HEK293 (cell line): ENCODE results near the gene PACS2.
"Not testable (repeated sequence)": the region's sequence is repeated elsewhere in the genome, so short reads cannot be mapped to it uniquely, and the experiment has no call there.

Experiments
- CTCF ChIA-PET: fragments of 350-600 bp; formaldehyde crosslinking; extraction: SDS; loops from one replicate; lab custom pipeline; 2021; ENCODE audit warnings: antibody characterized with exemption; lab: Yijun Ruan, JAX
- POLR2A ChIA-PET: fragments of 300-600 bp; formaldehyde crosslinking; extraction: SDS; loops from one replicate; lab custom pipeline; 2020; ENCODE audit warnings: antibody characterized with exemption, inconsistent platforms; lab: Yijun Ruan, JAX
- H3K27ac ChIP-seq: fragments of 200-500 bp; sonication (Bioruptor generic); 2 replicates; pipeline ENCODE4 v1.5.1; 2014; ENCODE audit warnings: low read depth, low read length, control low read depth, inconsistent platforms; ENCODE audit errors: extremely low read depth
- H3K36me3 ChIP-seq, 2 experiments: fragments of 200-500 bp in 1 of 2; sonication (Bioruptor generic) in 1 of 2; 1 replicate in 1 of 2; 2 replicates in 1 of 2; pipeline ENCODE4 v1.5.1; 2014 to 2017; ENCODE audit warnings: inconsistent platforms in 2 of 2, low read length in 2 of 2; ENCODE audit not compliant: control insufficient read depth in 2 of 2, insufficient read depth in 1 of 2
- H3K4me1 ChIP-seq: fragments of 200-500 bp; sonication (Bioruptor generic); 2 replicates; pipeline ENCODE4 v1.5.1; 2014; ENCODE audit warnings: mild to moderate bottlenecking, low read length, inconsistent platforms; ENCODE audit not compliant: control insufficient read depth, insufficient read depth
- H3K4me3 ChIP-seq: 2 replicates; pipeline ENCODE4 v1.5.1; 2011; ENCODE audit warnings: low read depth, mild to moderate bottlenecking, control low read depth, low read length, moderate library complexity
- H3K9me3 ChIP-seq: fragments of 200-500 bp; sonication (Bioruptor generic); 2 replicates; pipeline ENCODE4 v1.5.1; 2014; ENCODE audit warnings: low read depth, low read length, inconsistent platforms; ENCODE audit not compliant: control insufficient read depth, insufficient read depth
- BCL6B ChIP-seq: fragments of 450-650 bp; formaldehyde crosslinking; IDR thresholded peaks from 2 replicates; pipeline ENCODE4 v1.5.1; 2017; ENCODE audit warnings: missing biosample characterization, missing genetic modification characterization
- EGR2 ChIP-seq: fragments of 450-650 bp; formaldehyde crosslinking; IDR thresholded peaks from 2 replicates; pipeline ENCODE4 v1.5.1; 2016; ENCODE audit warnings: low read depth, missing biosample characterization, missing genetic modification characterization
- GLI4 ChIP-seq: fragments of 450-650 bp; formaldehyde crosslinking; IDR thresholded peaks from 2 replicates; pipeline ENCODE4 v1.5.1; 2016; ENCODE audit warnings: missing biosample characterization, missing genetic modification characterization
- IKZF3 ChIP-seq: fragments of 450-650 bp; IDR thresholded peaks from 2 replicates; pipeline ENCODE4 v1.5.0; 2018; ENCODE audit warnings: missing biosample characterization, mild to moderate bottlenecking, missing genetic modification characterization, moderate library complexity
- KLF1 ChIP-seq: fragments of 450-650 bp; formaldehyde crosslinking; IDR thresholded peaks from 2 replicates; pipeline ENCODE4 v1.5.1; 2016; ENCODE audit warnings: missing biosample characterization, missing genetic modification characterization
- KLF9 ChIP-seq: fragments of 450-650 bp; formaldehyde crosslinking; IDR thresholded peaks from 2 replicates; pipeline ENCODE4 v1.5.1; 2016; ENCODE audit warnings: missing biosample characterization, missing genetic modification characterization, low read depth
- PATZ1 ChIP-seq: fragments of 450-650 bp; formaldehyde crosslinking; IDR thresholded peaks from 2 replicates; pipeline ENCODE4 v1.5.1; 2016; ENCODE audit warnings: missing biosample characterization, missing genetic modification characterization
- SP2 ChIP-seq: fragments of 450-650 bp; formaldehyde crosslinking; IDR thresholded peaks from 2 replicates; pipeline ENCODE4 v1.5.1; 2016; ENCODE audit warnings: missing biosample characterization, missing genetic modification characterization
- SP7 ChIP-seq: fragments of 450-650 bp; formaldehyde crosslinking; IDR thresholded peaks from 2 replicates; pipeline ENCODE4 v1.5.1; 2016; ENCODE audit warnings: missing biosample characterization, missing genetic modification characterization
- YY2 ChIP-seq: fragments of 450-650 bp; formaldehyde crosslinking; IDR thresholded peaks from 2 replicates; pipeline ENCODE4 v1.5.1; 2016; ENCODE audit warnings: missing biosample characterization, missing genetic modification characterization
- ZBTB8A ChIP-seq: fragments of 450-650 bp; formaldehyde crosslinking; IDR thresholded peaks from 2 replicates; pipeline ENCODE4 v1.5.1; 2016; ENCODE audit warnings: missing biosample characterization, missing genetic modification characterization
- ZNF146 ChIP-seq: fragments of 450-650 bp; formaldehyde crosslinking; IDR thresholded peaks from 2 replicates; pipeline ENCODE4 v1.5.1; 2016; ENCODE audit warnings: missing biosample characterization, missing genetic modification characterization
- ZNF148 ChIP-seq: fragments of 450-650 bp; formaldehyde crosslinking; IDR thresholded peaks from 2 replicates; pipeline ENCODE4 v1.5.0; 2017; ENCODE audit warnings: missing biosample characterization, missing genetic modification characterization, borderline replicate concordance
- ZNF175 ChIP-seq: fragments of 450-650 bp; formaldehyde crosslinking; IDR thresholded peaks from 2 replicates; pipeline ENCODE4 v1.5.1; 2016; ENCODE audit warnings: missing biosample characterization, missing genetic modification characterization
- ZNF2 ChIP-seq: fragments of 450-650 bp; formaldehyde crosslinking; IDR thresholded peaks from 2 replicates; pipeline ENCODE4 v1.5.1; 2016; ENCODE audit warnings: missing biosample characterization, missing genetic modification characterization
- ZNF221 ChIP-seq: fragments of 450-650 bp; formaldehyde crosslinking; IDR thresholded peaks from 2 replicates; pipeline ENCODE4 v1.5.1; 2017; ENCODE audit warnings: missing biosample characterization, missing genetic modification characterization, borderline replicate concordance
- ZNF239 ChIP-seq: fragments of 450-650 bp; formaldehyde crosslinking; IDR thresholded peaks from 2 replicates; pipeline ENCODE4 v1.5.1; 2016; ENCODE audit warnings: missing biosample characterization, missing genetic modification characterization
- ZNF280D ChIP-seq: fragments of 450-650 bp; formaldehyde crosslinking; IDR thresholded peaks from 2 replicates; pipeline ENCODE4 v1.5.1; 2016; ENCODE audit warnings: missing biosample characterization, missing genetic modification characterization
- ZNF324 ChIP-seq: fragments of 450-650 bp; formaldehyde crosslinking; IDR thresholded peaks from 2 replicates; pipeline ENCODE4 v1.5.1; 2016; ENCODE audit warnings: missing biosample characterization, missing genetic modification characterization
- ZNF335 ChIP-seq: fragments of 450-650 bp; formaldehyde crosslinking; conservative IDR thresholded peaks from 2 replicates; pipeline ENCODE4 v1.5.1; 2016; ENCODE audit warnings: missing biosample characterization, missing genetic modification characterization
- ZNF366 ChIP-seq: fragments of 450-650 bp; formaldehyde crosslinking; conservative IDR thresholded peaks from 2 replicates; pipeline ENCODE4 v1.5.1; 2016; ENCODE audit warnings: missing biosample characterization, missing genetic modification characterization
- ZNF692 ChIP-seq: fragments of 450-650 bp; formaldehyde crosslinking; IDR thresholded peaks from 2 replicates; pipeline ENCODE4 v1.5.1; 2016; ENCODE audit warnings: missing biosample characterization, missing genetic modification characterization
- ZSCAN23 ChIP-seq: fragments of 450-650 bp; formaldehyde crosslinking; IDR thresholded peaks from 2 replicates; pipeline ENCODE4 v1.5.1; 2016; ENCODE audit warnings: missing biosample characterization, missing genetic modification characterization

PACS2 gene

GRCh38 chr14:105301103-105301914 is 13.2 kb upstream of the PACS2 start (continued):
- TF ChIP-seq ZNF692 (tag by site-specific recombination) (peak; percentile 75; the same call in 1 of the 2 replicates), BCL6B (tag by site-specific recombination) (no peak), PATZ1 (tag by site-specific recombination) (peak; percentile 96), ZNF146 (tag by site-specific recombination) (no peak), ZNF239 (tag by site-specific recombination) (no peak), SP2 (tag by site-specific recombination) (peak; percentile 90), GLI4 (tag by site-specific recombination) (no peak), ZNF324 (tag by site-specific recombination) (0 out of 2 replicates have a peak, but pooled peaks have one; percentile 18), IKZF3 (no peak), ZBTB8A (peak; percentile 93), SP7 (tag by site-specific recombination) (peak; percentile 69), ZNF2 (tag by site-specific recombination) (peak; percentile 47; the same call in 1 of the 2 replicates)

- not testable (repeated sequence) for H3K27ac ChIP-seq, H3K4me1 ChIP-seq, H3K4me3 ChIP-seq, H3K9me3 ChIP-seq, H3K36me3 ChIP-seq
- ChIA-PET POLR2A (interaction anchor here (0.7 to 2.5 kb wide), 5 partner anchors 10 to 54 kb away, joined by 3 to 36 read pairs (median 5); partner anchors contain the start of genes BTBD6 and PACS2), CTCF (interaction anchor here (1.1 kb wide), 1 partner anchor 50 kb away, joined by 3 read pairs; no protein-coding TSS in a partner anchor)
- 0 out of 2 replicates have a peak, but pooled peaks have one; percentile 53 for TF ChIP-seq ZNF335 (tag by site-specific recombination)
- 0 out of 2 replicates have a peak, but pooled peaks have one; percentile 9 for TF ChIP-seq YY2 (tag by site-specific recombination)
- 0 out of 2 replicates have a peak, but pooled peaks have one; percentile 5 for TF ChIP-seq ZNF366 (tag by site-specific recombination)
- TF ChIP-seq ZBTB8A: 0 out of 2 replicates have a peak, but pooled peaks have one; percentile 42
Observed at GRCh38 chr14:105301915-105302249, 12.7 kb upstream of the PACS2 start.

- no peaks in the 10 kb centered on the region for H3K9me3 ChIP-seq
- ChIA-PET POLR2A (no interaction called here), CTCF (no interaction called here)
- H3K27ac ChIP-seq: no peak overlapping the region
- H3K4me1 ChIP-seq: no peaks in the 10 kb centered on the region
- no peaks in the 10 kb centered on the region for H3K36me3 ChIP-seq
- H3K4me3 ChIP-seq: no peak overlapping the region
- TF ChIP-seq ZSCAN23 (tag by site-specific recombination) (no peak), ZNF280D (tag by site-specific recombination) (no peak), EGR2 (tag by site-specific recombination) (no peak), ZNF221 (tag by site-specific recombination) (no peak), KLF9 (tag by site-specific recombination) (peak; percentile 48; the same call in 1 of the 2 replicates), ZNF175 (tag by site-specific recombination) (no peak), ZNF148 (tag by site-specific recombination) (no peak), KLF1 (peak; percentile 92)
Observed at GRCh38 chr14:105303949-105304348, 10.6 kb upstream of the PACS2 start.
